SK-N-SH treated with all-trans-retinoic acid at 6 μM for 48 hours (cell line): Measurements from ENCODE around the gene UBALD2.
"Not testable (repeated sequence)": the region's sequence is repeated elsewhere in the genome, so short reads cannot be mapped to it uniquely, and the experiment has no call there.

Experiments used
- ATAC-seq: fragments of 200-7000 bp; cut with Tn5 transposase; 3 replicates; pipeline ENCODE4 v1.9.1; 2020; ENCODE audit warnings: mild to moderate bottlenecking, moderate library complexity
- ARNTL ChIP-seq: fragments of 450-650 bp; formaldehyde crosslinking; IDR thresholded peaks from 2 replicates; pipeline ENCODE4 v1.5.0; 2020; ENCODE audit warnings: low read depth, mild to moderate bottlenecking, moderate library complexity, borderline replicate concordance
- BACH2 ChIP-seq: fragments of 250-450 bp; sonication (Bioruptor Pico); IDR thresholded peaks from 2 replicates; pipeline ENCODE4 v1.9.0; 2021; ENCODE audit warnings: mild to moderate bottlenecking, borderline replicate concordance
- CREB5 ChIP-seq: fragments of 250-450 bp; sonication (Bioruptor Pico); IDR thresholded peaks from 2 replicates; pipeline ENCODE4 v1.5.1; 2020; ENCODE audit warnings: low read depth, mild to moderate bottlenecking, moderate library complexity
- CSDC2 ChIP-seq: fragments of 250-450 bp; sonication (Bioruptor Pico); IDR thresholded peaks from 2 replicates; pipeline ENCODE4 v1.5.0; 2020; ENCODE audit warnings: mild to moderate bottlenecking, moderate library complexity
- CSRNP3 ChIP-seq: fragments of 250-450 bp; sonication (Bioruptor Pico); IDR thresholded peaks from 2 replicates; pipeline ENCODE4 v1.5.1; 2021; ENCODE audit warnings: mild to moderate bottlenecking, moderate library complexity
- ESRRG ChIP-seq: fragments of 250-450 bp; sonication (Bioruptor Pico); IDR thresholded peaks from 2 replicates; pipeline ENCODE4 v1.6.1; 2021; ENCODE audit warnings: mild to moderate bottlenecking
- GLIS3 ChIP-seq: fragments of 250-450 bp; sonication (Bioruptor Pico); IDR thresholded peaks from 2 replicates; pipeline ENCODE4 v1.5.0; 2020; ENCODE audit warnings: mild to moderate bottlenecking, moderate library complexity
- ISL1 ChIP-seq: fragments of 250-450 bp; sonication (Bioruptor Pico); IDR thresholded peaks from 2 replicates; pipeline ENCODE4 v2.1.2; 2022; ENCODE audit warnings: mild to moderate bottlenecking, moderate library complexity
- POU6F1 ChIP-seq: fragments of 250-450 bp; sonication (Bioruptor Pico); IDR thresholded peaks from 2 replicates; pipeline ENCODE4 v1.8.0; 2021; ENCODE audit warnings: low read depth, mild to moderate bottlenecking, moderate library complexity, borderline replicate concordance
- PPARA ChIP-seq: fragments of 250-450 bp; sonication (Bioruptor Pico); IDR thresholded peaks from 2 replicates; pipeline ENCODE4 v1.5.0; 2020; ENCODE audit warnings: mild to moderate bottlenecking, borderline replicate concordance
- RARB ChIP-seq: fragments of 250-450 bp; sonication (Bioruptor Pico); IDR thresholded peaks from 2 replicates; pipeline ENCODE4 v1.8.0; 2021; ENCODE audit warnings: mild to moderate bottlenecking, moderate library complexity
- SNAI2 ChIP-seq: fragments of 250-450 bp; sonication (Bioruptor Pico); IDR thresholded peaks from 2 replicates; pipeline ENCODE4 v1.5.0; 2020; ENCODE audit warnings: mild to moderate bottlenecking, moderate library complexity
- TCF4 ChIP-seq: fragments of 250-450 bp; sonication (Bioruptor Pico); IDR thresholded peaks from 2 replicates; pipeline ENCODE4 v1.8.0; 2021; ENCODE audit warnings: mild to moderate bottlenecking, moderate library complexity, borderline replicate concordance
- TSHZ2 ChIP-seq: fragments of 250-450 bp; sonication (Bioruptor Pico); IDR thresholded peaks from 2 replicates; pipeline ENCODE4 v1.5.0; 2020; ENCODE audit warnings: mild to moderate bottlenecking, moderate library complexity
- ZC3H10 ChIP-seq: fragments of 250-450 bp; sonication (Bioruptor Pico); IDR thresholded peaks from 2 replicates; pipeline ENCODE4 v1.5.1; 2021; ENCODE audit warnings: mild to moderate bottlenecking, moderate library complexity
- ZFP3 ChIP-seq: fragments of 250-450 bp; sonication (Bioruptor Pico); IDR thresholded peaks from 2 replicates; pipeline ENCODE4 v1.5.0; 2020; ENCODE audit warnings: mild to moderate bottlenecking, moderate library complexity
- ZNF565 ChIP-seq: fragments of 450-650 bp; formaldehyde crosslinking; conservative IDR thresholded peaks from 2 replicates; pipeline ENCODE4 v1.5.0; 2020; ENCODE audit warnings: low read depth, mild to moderate bottlenecking, moderate library complexity
- ZNF70 ChIP-seq: fragments of 450-650 bp; formaldehyde crosslinking; IDR thresholded peaks from 2 replicates; pipeline ENCODE4 v1.5.0; 2020; ENCODE audit warnings: mild to moderate bottlenecking, moderate library complexity
- ZNF8 ChIP-seq: fragments of 450-650 bp; formaldehyde crosslinking; IDR thresholded peaks from 2 replicates; pipeline ENCODE4 v1.5.0; 2020; ENCODE audit warnings: mild to moderate bottlenecking, moderate library complexity

UBALD2 gene

GRCh38 chr17:76241691-76242255 lies 23.4 kb upstream of the UBALD2 start:
- no peak for ATAC-seq
- TF ChIP-seq POU6F1 (CRISPR knock-in tag) (no peak), CSRNP3 (CRISPR knock-in tag) (no peak), ZNF8 (CRISPR knock-in tag) (no peak), ESRRG (CRISPR knock-in tag) (no peak), RARB (CRISPR knock-in tag) (no peak), SNAI2 (CRISPR knock-in tag) (no peak), PPARA (CRISPR knock-in tag) (no peak), ZC3H10 (CRISPR knock-in tag) (no peak), TCF4 (CRISPR knock-in tag) (no peak), ARNTL (no peak), BACH2 (CRISPR knock-in tag) (no peak), ZNF565 (CRISPR knock-in tag) (no peak), ZFP3 (CRISPR knock-in tag) (no peak), CSDC2 (CRISPR knock-in tag) (no peak), TSHZ2 (CRISPR knock-in tag) (no peak), ISL1 (CRISPR knock-in tag) (no peak), GLIS3 (CRISPR knock-in tag) (no peak), ZNF70 (CRISPR knock-in tag) (no peak)

- no peak for ATAC-seq
- TF ChIP-seq GLIS3 (CRISPR knock-in tag) (no peak), CREB5 (CRISPR knock-in tag) (no peak), CSRNP3 (CRISPR knock-in tag) (no peak), SNAI2 (CRISPR knock-in tag) (no peak)
Measured at GRCh38 chr17:76243826-76244679, 21.1 kb upstream of the UBALD2 start.

- not testable (repeated sequence) for ATAC-seq
Measured at GRCh38 chr17:76244721-76245120, 20.4 kb upstream of the UBALD2 start.
